ENCODE results near the gene GSTM3.

DNA sequence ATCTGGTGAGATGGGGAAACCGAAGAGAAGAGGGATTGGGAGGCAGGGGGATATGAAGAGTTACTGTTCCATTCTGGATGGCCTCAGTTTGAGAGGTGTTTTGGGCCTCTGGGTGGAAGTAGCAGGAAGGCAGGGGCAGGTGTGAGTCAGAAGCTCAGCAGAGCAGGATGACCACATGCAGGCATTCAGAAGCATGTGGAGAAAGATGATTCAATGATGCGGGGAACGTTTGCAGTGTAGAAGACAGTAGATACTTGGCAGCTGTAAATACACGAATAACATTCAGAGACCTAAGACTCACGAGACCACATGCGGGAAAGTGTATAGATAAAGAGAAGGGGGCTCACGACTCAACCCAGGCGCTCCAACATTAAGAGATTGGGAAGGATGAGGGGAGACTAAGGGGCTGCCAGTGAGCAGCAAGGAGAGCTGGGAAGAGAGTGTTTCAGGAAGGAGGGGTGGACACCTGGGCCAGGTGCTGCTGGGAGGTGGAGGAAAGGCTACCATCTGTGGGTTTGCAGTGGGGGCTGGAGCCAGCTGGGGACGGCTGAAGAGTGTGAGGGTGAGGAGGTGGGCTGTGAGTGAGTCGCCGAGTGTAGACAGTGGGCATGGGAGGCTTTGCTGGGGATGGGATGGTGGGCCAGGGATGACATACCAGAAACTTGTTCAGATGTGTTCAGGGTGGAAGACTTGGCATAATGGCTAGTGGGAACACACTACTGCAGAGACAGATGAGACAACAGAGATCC lies 28.7 kb upstream of the GSTM3 start:
- TF ChIP-seq CTCF (IDR thresholded peaks at IDR 0.05 in 8 of 11, conservative IDR thresholded peaks at IDR 0.05 in 3 of 11): no peak
- TF ChIP-seq POLR2AphosphoS5 (IDR thresholded peaks at IDR 0.05): no peak
